OCI-M2 (cell line): ENCODE measurements around the gene ANK3.

ENCODE experiments used
- DNase-seq: peaks from one replicate; lab custom pipeline; 2025; ENCODE audit not compliant: unreplicated experiment; lab: John Stamatoyannopoulos, UW

The ANK3 gene

GRCh38 chr10:60286559-60286958 is 103.1 kb downstream of the ANK3 start:
- no peak for DNase-seq

DNA sequence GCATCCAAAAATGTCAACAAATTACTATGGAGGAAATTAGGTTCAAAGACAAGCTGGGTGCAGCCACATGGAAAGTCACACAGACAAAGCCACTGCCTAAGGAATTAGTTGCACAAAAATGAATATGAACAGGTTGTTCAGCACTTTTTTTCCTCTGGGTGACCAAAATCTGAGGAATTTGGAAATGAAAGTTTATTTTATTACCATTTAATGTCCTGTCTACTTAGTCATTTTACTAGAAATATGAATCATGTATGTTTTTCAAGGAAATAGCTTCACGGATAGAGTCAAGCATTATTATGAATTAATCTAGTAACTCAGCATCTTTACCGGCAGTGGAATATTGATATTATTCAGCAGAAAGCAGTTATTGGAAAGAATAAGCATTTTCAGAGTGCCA is 106.3 kb downstream of the ANK3 start:
- no peak for DNase-seq

GRCh38 chr10:60282771-60283353 is 106.8 kb downstream of the ANK3 start:
- no peak for DNase-seq

DNA sequence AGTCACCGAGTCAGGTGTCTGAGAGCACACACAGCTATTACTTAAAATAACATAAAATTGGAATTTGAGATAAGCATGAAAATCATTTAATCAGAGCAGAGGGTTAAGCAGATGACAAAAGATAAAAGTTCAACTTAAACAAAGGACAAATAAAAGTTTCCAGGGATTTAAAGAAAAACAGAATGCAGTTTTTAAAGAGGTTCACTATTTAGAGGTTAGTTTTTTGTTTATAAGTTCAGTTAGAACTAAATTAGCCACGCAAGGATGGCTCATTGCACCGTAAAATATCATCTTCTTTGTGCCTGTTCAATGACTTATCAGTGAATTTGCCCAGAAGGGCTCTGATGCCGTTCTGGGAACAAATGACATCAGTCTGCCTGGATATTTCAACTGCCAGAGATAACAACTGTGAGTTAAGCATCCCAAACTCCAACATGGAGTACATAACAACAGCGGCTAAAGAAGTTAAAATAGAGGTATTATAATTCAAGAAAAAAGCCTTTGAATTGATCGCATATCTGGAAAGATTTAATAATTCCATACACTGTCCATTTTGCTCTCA is 107.8 kb downstream of the ANK3 start:
- DNase-seq: no peak

DNA sequence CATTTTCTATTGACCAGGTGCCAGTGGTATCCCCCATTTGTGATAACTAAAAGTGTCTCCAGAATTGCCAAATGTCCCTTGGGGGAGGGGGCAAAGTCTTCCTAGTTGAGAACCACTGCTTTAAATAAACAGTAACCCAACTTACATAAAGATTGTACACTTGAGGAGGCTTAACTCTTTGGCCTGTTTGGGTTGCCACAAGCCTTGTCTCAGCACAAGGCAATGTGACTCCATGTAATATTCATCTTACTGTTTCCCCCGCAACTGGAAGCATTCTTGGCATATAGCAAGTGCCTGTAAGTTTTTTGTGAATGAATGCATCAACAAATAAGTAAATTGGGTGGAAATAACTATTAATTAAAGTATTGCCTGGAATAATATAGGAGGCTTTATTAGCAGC is 108.3 kb downstream of the ANK3 start:
- no peak for DNase-seq

DNA sequence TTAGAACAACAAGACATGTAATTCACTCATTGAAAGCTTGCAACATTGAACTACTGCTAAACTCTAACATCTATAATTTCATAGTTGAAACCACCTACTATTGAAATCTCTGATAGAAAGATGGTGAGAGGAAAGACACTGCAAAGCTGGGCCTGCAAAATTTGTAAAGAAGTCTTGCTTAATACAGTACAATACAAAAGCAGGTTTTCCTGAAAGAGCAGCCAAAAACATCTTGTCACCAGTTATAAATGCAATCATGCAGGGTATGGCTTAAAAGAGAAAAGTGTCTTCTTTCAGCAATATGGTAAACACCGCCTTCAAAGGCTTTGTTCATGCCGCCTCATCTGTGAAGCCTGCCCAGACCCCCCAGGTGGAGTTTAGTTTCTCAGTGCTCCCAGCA is 109.2 kb downstream of the ANK3 start:
- DNase-seq: no peak

GRCh38 chr10:60277656-60278055 is 112.0 kb downstream of the ANK3 start:
- DNase-seq: no peak

- DNase-seq: no peak
These were observed 113.4 kb downstream of the ANK3 start for GRCh38 chr10:60276232-60276631.

DNA sequence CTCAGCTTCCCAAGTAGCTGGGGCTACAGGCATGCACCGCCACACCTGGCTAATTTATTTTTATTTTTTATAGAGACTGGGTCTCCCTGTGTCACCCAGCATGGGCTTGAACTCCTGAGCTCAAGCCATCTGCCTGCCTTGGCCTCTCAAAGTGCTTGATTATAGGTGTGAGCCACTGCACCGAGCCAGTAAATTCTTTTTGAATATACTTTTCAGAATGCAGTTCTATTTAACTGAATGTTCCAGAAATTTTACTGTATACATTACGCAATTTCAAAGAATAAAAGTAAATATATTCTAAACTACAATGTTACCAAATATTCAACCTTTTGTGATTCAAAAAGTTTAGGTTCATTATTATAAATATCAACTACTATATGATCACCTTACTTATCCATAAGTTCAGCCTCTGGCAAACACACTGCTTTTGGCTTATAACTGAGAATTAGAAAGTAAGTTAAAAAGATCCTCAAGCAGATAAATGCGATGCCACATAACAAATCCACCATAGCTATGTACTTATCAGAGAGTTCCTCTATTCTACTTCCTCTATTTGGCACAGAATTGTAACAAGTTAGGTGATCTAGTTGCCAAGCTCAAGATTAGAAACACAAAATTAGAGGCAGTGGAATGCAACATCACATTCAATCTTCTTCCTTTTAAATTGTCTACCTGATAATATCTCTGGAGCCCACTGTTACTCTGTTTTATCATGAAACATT is 118.2 kb downstream of the ANK3 start:
- DNase-seq: no peak

DNA sequence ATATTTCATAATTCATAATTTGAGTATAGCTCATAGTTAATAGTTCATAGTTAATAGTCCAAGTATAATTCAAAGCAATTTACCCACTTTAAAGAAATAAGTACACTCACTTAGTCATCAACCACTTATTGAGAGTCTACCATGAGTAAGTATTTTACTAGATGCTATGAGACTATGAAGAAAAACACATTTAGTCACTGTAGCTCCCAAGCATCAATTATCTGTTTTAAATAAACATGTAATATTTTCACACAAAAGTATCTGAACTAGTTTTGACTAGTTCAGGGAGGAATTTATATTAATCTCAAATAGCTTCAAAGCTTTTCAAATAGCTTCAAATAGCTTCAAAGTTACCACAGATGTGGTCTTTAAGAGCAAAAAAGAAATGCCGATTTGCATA is 119.2 kb downstream of the ANK3 start:
- no peak for DNase-seq

GRCh38 chr10:60267802-60268201 is 121.9 kb downstream of the ANK3 start:
- DNase-seq: no peak

DNA sequence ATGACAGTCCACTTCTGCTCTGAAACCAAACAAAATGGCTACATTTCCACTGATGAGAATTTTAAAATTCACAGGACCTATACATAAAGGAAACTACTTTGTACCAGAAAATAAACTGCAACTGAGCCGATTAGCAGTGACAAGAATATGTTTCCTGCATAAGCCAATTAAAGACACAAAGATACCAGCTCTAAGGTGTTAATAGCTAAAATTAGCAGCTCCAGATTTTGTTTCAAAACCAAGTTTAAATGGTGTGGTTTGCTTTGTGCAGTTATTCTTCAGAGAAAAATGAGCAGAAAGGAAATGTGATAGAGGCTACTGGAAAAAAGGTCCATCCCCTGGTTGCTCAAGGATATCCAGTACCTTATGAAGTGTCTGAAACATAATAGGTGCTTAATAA is 123.2 kb downstream of the ANK3 start:
- DNase-seq: no peak

DNA sequence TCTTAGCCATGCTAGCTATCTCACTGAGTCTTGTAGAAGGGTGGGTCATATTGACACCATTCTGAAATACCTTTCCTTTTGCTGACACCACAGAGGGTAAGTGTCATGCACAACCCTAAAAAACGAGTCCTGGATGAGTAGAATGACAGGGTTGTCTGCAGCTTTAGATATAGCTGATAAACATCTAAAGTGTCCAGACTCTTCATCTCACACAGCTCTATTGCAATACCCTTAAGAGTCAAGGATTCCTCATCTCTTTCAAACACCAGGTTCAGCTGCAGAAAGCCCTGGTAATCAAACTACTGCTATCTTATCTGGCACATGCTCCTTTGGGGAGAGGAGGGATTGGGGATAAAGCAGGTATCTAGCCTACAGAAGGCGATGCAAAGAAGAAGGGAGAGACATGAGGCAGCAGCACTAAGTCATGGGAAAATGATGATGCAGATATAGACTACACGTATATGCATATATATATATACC is 127.0 kb downstream of the ANK3 start:
- no peak for DNase-seq

- no peak for DNase-seq
These were observed 129.4 kb downstream of the ANK3 start for GRCh38 chr10:60260321-60260720.

GRCh38 chr10:60258429-60258797 is 131.3 kb downstream of the ANK3 start:
- no peak for DNase-seq

- no peak for DNase-seq
These were observed 131.8 kb downstream of the ANK3 start for GRCh38 chr10:60257767-60258428.

DNA sequence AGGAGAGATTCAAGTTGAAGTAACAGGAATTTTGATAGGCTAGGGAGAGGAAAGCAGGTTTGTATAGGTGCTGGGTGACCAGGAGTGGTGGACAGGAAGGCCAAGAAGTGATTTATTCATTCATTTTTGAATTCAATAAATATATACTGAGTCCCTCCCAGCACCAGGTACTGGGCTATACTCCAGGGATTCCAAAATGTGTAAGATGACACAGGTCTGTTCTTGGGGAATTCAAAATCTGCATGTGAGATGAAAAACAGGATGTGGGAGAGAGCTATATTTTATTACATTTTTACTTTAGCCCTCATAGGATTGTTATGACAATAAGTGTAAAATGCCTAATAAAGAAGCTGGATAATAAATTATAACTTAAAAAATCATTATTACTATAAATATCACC is 134.9 kb downstream of the ANK3 start:
- DNase-seq: no peak

GRCh38 chr10:60253484-60253883 is 136.2 kb downstream of the ANK3 start:
- DNase-seq: no peak

GRCh38 chr10:60252688-60253087 is 137.0 kb downstream of the ANK3 start:
- no peak for DNase-seq

DNA sequence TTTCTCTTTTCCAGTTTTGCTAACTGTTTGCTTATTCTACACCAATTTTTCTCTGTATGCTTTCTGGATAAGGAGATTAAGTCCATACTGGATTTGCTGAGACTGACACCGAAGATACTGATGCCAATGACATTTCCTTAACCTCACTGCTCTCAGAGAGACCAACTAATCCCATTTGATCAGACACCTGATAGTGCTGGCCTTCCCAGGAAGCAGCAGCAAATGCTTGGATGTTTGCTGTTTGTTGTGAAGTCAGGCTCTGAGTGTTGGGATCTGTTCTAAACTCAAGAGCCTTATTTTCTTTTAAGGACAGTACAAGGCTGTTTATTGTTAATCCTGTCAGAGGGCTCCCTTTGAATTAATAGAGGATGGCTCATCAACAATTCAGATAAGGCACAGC is 143.3 kb downstream of the ANK3 start:
- no peak for DNase-seq

- DNase-seq: no peak
These were observed 150.4 kb downstream of the ANK3 start for GRCh38 chr10:60239228-60239627.

- no peak for DNase-seq
These were observed 150.9 kb downstream of the ANK3 start for GRCh38 chr10:60238759-60239100.
